D341Med (cell line): Measurements from ENCODE around the gene DYRK1B.
"Not testable (repeated sequence)": the region's sequence is repeated elsewhere in the genome, so short reads cannot be mapped to it uniquely, and the experiment has no call there.

Experiments used
- DNase-seq: peaks from one replicate; pipeline ENCODE4 v3.0.0; 2012; ENCODE audit warnings: low spot score

DYRK1B gene

GRCh38 chr19:39809368-39809767, 24.6 kb downstream of the DYRK1B start:
- no peak for DNase-seq

DNA sequence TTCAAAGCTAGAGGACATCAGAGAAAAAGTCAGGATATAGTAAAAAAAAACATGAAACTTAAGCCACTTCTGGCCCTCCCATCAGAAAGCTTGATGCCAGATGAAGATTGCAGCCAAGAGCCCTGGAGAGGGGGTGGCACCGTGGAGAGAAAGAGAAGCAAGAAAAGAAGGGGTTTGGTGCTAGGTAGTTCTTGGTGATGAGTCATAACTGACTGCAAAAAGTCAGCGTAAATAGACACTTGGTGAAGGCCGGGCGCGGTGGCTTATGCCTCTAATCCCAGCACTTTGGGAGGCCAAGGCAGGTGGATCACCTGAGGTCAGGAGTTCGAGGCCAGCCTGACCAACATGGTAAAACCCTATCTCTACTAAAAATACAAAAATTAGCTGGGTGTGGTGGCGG, 25.3 kb downstream of the DYRK1B start:
- not testable (repeated sequence) for DNase-seq

DNA sequence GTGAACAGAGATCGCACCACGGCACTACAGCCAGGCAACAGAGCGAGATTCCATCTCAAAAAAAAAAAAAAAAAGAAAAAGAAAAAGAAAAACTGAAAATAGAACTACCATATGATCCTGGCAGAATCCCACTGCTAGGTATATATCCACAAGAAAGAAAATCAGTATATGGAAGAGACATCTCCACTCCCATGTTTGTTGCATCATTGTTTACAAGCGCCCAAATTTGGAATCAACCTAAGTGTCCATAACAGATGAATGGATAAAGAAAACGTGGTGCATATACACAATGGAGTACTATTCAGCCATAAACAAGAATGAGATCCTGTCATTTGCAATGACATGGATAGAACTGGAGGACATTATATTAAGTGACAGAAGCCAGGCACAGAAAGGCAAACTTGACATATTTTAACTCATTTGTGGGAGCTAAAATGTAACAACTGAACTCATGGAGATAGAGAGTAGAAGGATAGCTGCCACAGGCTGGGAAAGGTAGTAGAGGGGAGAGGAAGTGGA, 26.1 kb downstream of the DYRK1B start:
- DNase-seq: no peak

DNA sequence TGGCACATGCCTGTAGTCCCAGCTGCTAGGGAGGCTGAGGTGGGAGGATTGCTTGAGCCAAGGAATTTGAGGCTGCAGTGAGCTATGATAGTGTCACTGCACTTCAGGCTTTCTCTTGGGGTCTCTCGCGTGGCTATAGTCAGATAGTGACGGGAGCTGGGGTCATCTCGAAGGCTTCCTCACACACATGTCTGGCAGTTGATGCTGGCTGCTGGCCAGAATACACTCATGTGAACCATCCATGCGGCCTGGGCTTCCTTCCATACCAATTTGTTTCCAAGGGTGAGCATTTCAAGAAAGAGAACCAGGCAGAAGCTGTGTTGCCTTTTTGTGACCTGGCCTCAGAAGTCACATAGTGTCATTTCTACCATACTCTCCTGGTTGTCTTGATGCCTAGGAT, 28.9 kb downstream of the DYRK1B start:
- DNase-seq: no peak

DNA sequence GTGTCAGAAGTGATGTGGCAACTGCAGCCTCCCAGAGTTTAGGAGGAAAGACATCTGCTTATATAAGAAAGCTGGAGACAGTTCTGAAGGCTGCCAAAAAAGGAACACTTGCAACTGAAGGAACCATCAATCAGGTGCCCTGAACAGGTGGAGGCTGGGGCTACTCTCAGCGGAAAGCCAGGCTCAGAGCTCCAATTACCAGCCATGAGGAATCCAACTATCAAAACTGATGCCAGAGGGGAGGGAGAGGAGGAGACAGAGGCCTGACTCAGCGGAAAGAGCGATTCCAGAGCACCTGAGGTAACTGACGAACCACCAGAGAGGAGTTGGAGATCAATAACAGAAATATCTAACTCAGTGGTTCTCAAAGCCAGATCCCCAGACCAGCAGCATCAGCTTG, 31.0 kb downstream of the DYRK1B start:
- no peak for DNase-seq

DNA sequence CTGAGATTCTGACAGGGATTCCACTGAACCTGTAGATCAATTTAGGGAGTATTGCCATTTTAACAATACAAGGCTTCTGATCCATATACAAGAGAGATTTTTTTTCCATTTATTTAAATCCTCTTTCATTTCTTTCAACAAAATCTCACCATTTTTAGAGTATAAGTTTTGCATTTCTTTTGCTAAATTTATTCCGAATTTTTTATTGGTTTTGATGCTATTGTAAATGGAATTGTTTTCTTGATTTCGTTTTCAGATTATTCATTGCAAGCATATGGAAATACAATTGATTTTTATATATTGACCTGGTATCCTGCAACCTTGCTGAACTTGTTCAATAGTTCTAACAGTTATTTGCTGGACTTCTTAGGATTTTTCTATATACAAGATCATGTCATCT, 36.9 kb downstream of the DYRK1B start:
- DNase-seq: no peak

GRCh38 chr19:39796000-39796498, 37.9 kb downstream of the DYRK1B start:
- DNase-seq: no peak

- DNase-seq: no peak
Observed at GRCh38 chr19:39795001-39795400, 39.0 kb downstream of the DYRK1B start.

GRCh38 chr19:39792999-39793546, 40.9 kb downstream of the DYRK1B start:
- peak; percentile 90 for DNase-seq

DNA sequence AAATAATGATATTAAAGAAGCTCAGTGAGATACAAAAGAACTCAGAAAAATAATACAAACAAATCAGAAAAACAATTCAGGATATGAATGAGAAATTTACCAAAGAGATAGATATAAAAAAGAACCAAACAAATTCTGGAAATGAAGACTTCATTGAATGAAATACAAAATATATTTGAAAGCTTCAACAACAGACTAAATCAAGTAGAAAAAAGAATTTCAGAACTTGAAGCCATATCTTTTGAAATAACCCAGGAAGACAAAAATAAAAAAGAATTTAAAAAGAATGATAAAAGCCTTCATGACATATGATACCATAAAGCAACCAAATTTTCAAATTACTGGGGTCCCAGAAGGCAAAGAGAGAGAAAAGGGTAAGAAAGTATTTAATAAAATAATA, 45.7 kb downstream of the DYRK1B start:
- DNase-seq: no peak

DNA sequence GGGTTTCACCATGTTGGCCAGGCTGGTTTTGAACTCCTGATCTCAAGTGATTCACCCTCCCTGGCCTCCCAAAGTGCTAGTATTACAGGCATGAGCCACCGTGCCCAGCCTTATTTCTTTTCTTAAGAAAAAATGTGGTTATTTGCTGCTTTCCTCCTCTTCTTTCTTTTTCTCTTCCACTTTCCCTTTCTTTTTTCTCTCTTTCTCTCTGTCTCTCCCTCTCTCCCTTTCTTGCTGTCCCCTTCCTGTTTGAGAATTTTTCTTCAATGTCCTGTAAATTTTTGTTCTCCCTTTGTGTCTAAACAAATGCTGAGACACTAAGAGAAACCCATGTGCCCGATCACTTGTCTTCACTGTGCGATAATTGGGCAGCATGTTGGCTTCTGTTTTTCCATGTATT, 53.1 kb downstream of the DYRK1B start:
- no peak for DNase-seq

DNA sequence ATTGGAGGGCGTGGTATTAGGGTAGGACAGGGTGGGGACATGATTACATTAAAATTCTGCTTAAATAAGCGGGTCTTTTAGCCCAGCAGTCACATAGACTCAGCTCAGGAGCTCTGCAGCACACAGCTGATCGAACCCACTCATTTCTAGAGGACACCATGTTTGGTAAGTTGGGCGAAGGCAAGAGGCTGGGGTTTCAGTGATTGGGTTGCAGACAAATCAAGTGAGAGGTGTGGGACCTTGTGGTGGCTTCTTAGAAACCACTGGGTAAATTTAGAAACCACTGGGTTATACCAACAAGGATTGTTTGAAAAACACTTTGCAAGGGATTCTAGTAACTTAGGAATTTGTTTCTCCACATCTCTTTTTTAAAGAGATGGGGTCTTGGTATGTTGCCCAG, 55.2 kb downstream of the DYRK1B start, which contains the start of gene LEUTX:
Gene LEUTX, plus strand, starts transcription at position 92 of the 400 bp plus-strand sequence. Its CDS starts 67 bp downstream, at position 159.
- DNase-seq: no peak
